Neuronal stem cell (in vitro differentiated cells): ENCODE results near the gene DMD.

ENCODE experiments used
- DNase-seq: peaks from one replicate; pipeline ENCODE4 v3.0.0-alpha.2; 2013; ENCODE audit warnings: low spot score
- H2AFZ ChIP-seq: one replicate; pipeline ENCODE4 v1.6.1; 2013; ENCODE audit warnings: mild to moderate bottlenecking, low read length, inconsistent platforms
- H2AK5ac ChIP-seq: 2 replicates; pipeline ENCODE4 v1.6.1; 2013; ENCODE audit warnings: low read depth, mild to moderate bottlenecking, inconsistent platforms, low read length, moderate library complexity, mixed read lengths
- H2BK120ac ChIP-seq: 2 replicates; pipeline ENCODE4 v1.6.1; 2013; ENCODE audit warnings: low read depth, mild to moderate bottlenecking, inconsistent platforms, low read length, moderate library complexity, mixed read lengths
- H2BK12ac ChIP-seq: one replicate; pipeline ENCODE4 v1.6.1; 2013; ENCODE audit warnings: low read length, inconsistent platforms
- H2BK15ac ChIP-seq: 2 replicates; pipeline ENCODE4 v1.6.1; 2013; ENCODE audit warnings: mild to moderate bottlenecking, low read length, inconsistent platforms, mixed read lengths
- H2BK5ac ChIP-seq: one replicate; pipeline ENCODE4 v1.6.1; 2013; ENCODE audit warnings: inconsistent platforms, mild to moderate bottlenecking, low read length, moderate library complexity
- H3K14ac ChIP-seq: one replicate; pipeline ENCODE4 v1.6.1; 2013; ENCODE audit warnings: low read length, inconsistent platforms
- H3K18ac ChIP-seq: 2 replicates; pipeline ENCODE4 v1.6.1; 2013; ENCODE audit warnings: low read length, inconsistent platforms
- H3K23ac ChIP-seq: 2 replicates; pipeline ENCODE4 v1.6.1; 2013; ENCODE audit warnings: low read depth, mild to moderate bottlenecking, mixed read lengths, low read length, inconsistent platforms; ENCODE audit not compliant: poor library complexity
- H3K27ac ChIP-seq: replicated peaks from 3 replicates; pipeline ENCODE4 v1.5.1; 2013; ENCODE audit warnings: low read length, inconsistent platforms
- H3K27me3 ChIP-seq, 3 experiments: 2 replicates each; pipeline ENCODE4 v1.6.1; 2013; ENCODE audit warnings: low read length in 3 of 3, mild to moderate bottlenecking in 2 of 3, inconsistent platforms in 1 of 3, low read depth in 1 of 3, mixed read lengths in 1 of 3, moderate library complexity in 1 of 3; ENCODE audit not compliant: control insufficient read depth in 3 of 3, insufficient read depth in 3 of 3
- H3K36me3 ChIP-seq, 2 donors: replicated peaks in 1 of 2; 2 replicates each; pipeline ENCODE4 v1.6.1; 2013; ENCODE audit warnings: low read length in 2 of 2; ENCODE audit not compliant: control insufficient read depth in 2 of 2, insufficient read depth in 2 of 2
- H3K4ac ChIP-seq: 2 replicates; pipeline ENCODE4 v1.6.1; 2013; ENCODE audit warnings: inconsistent platforms, mild to moderate bottlenecking, low read length, moderate library complexity
- H3K4me1 ChIP-seq, 2 donors: 1 replicate in 1 of 2; 2 replicates in 1 of 2; pipeline ENCODE4 v1.6.1; 2013; ENCODE audit warnings: low read length in 2 of 2, low read depth in 1 of 2; ENCODE audit not compliant: control insufficient read depth in 2 of 2, insufficient read depth in 1 of 2
- H3K4me2 ChIP-seq: one replicate; pipeline ENCODE4 v1.6.1; 2013; ENCODE audit warnings: mild to moderate bottlenecking, low read length, inconsistent platforms; ENCODE audit not compliant: insufficient read depth, poor library complexity, severe bottlenecking
- H3K4me3 ChIP-seq, 2 donors: 2 replicates each; pipeline ENCODE4 v1.5.1; 2013; ENCODE audit warnings: low read length in 2 of 2, mild to moderate bottlenecking in 2 of 2, inconsistent platforms in 1 of 2, moderate library complexity in 1 of 2
- H3K79me1 ChIP-seq: one replicate; pipeline ENCODE4 v1.6.1; 2013; ENCODE audit warnings: low read depth, mild to moderate bottlenecking, inconsistent platforms, low read length, moderate library complexity
- H3K9ac ChIP-seq: one replicate; pipeline ENCODE4 v1.6.1; 2013; ENCODE audit warnings: mild to moderate bottlenecking, low read depth, low read length, inconsistent platforms; ENCODE audit not compliant: poor library complexity
- H3K9me3 ChIP-seq, 2 donors: replicated peaks in 1 of 2; 2 replicates each; pipeline versions ENCODE3 to v1.6.1; 2013; ENCODE audit warnings: low read length in 2 of 2, mild to moderate bottlenecking in 2 of 2, inconsistent platforms in 1 of 2, low read depth in 1 of 2, mixed read lengths in 1 of 2, moderate library complexity in 1 of 2; ENCODE audit not compliant: control insufficient read depth in 2 of 2, insufficient read depth in 1 of 2
- H4K8ac ChIP-seq: one replicate; pipeline ENCODE4 v1.6.1; 2013; ENCODE audit warnings: low read depth, mild to moderate bottlenecking, inconsistent platforms, low read length, moderate library complexity
- H4K91ac ChIP-seq: one replicate; pipeline ENCODE4 v1.6.1; 2013; ENCODE audit warnings: low read length, low read depth, mild to moderate bottlenecking, inconsistent platforms; ENCODE audit not compliant: poor library complexity
- WGBS, 2 donors: extraction: QIAGEN DNeasy Blood & Tissue Kit; methylation state at CpG; one replicate each; pipeline ENCODE4 v1.1.7; 2013; ENCODE audit warnings: missing lambda C conversion rate in 2 of 2, mixed read lengths in 1 of 2; ENCODE audit not compliant: insufficient read length in 2 of 2, insufficient replicate concordance in 1 of 2; ENCODE audit errors: extremely low coverage in 2 of 2; 5-methylcytosine and 5-hydroxymethylcytosine counted together

Gene DMD

DNA sequence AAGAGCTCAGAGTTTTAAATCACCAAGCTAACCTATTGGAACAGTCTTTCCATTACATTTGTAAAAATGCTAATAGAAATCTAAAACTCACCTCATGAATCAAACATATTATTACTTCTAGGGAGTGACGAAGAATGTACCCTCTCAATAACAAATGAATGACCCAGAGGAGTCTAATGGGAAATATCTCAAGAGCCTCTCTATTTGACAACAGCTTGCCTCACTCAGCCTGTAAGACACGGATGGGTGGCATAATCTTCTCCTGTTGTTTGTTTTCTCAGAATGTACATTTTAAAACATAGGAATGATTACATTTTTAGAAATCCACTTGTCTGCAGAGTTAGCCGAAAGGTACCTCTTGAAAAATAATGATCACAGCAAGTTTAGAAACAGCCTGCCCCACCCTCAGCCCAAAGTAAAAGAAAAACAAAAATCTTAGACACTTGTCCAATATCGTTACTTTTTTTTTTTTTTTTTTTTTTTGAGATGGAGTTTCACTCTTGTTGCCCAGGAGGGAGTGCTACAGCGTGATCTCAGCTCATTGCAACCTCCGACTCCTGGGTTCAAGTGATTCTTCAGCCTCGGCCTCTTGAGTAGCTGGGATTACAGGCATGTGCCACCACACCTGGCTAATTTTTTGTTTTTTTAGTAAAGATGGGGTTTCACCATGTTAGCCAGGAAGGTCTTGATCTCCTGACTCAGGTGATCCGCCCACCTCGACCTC lies 1955.9 kb downstream of the DMD start:
- no peak overlapping the region for H2AK5ac ChIP-seq
- no peak overlapping the region for H4K91ac ChIP-seq
- no peak overlapping the region for H3K18ac ChIP-seq
- no peaks in the 10 kb centered on the region for H3K4me1 ChIP-seq
- no peak overlapping the region for H2BK15ac ChIP-seq
- no peak overlapping the region for H3K4ac ChIP-seq
- H3K9ac ChIP-seq = no peak overlapping the region
- H3K79me1 ChIP-seq = no peaks in the 10 kb centered on the region
- WGBS, 2 donors = no CpG with 5 or more reads among the region's 9 CpGs
- H3K27ac ChIP-seq = no peak overlapping the region
- no peak for DNase-seq
- no peak overlapping the region for H3K23ac ChIP-seq
- H3K27me3 ChIP-seq = no peaks in the 10 kb centered on the region
- no peak overlapping the region for H2BK12ac ChIP-seq
- no peak overlapping the region for H4K8ac ChIP-seq
- no peak overlapping the region for H3K14ac ChIP-seq
- H2BK5ac ChIP-seq = no peak overlapping the region
- H3K36me3 ChIP-seq = peaks cover 0 to 4% of the 10 kb centered on the region in 2 donors
- H3K4me3 ChIP-seq = no peak overlapping the region
- H2AFZ ChIP-seq = no peak overlapping the region
- no peak overlapping the region for H3K4me2 ChIP-seq
- no peak overlapping the region for H2BK120ac ChIP-seq
- no peaks in the 10 kb centered on the region for H3K9me3 ChIP-seq

DNA sequence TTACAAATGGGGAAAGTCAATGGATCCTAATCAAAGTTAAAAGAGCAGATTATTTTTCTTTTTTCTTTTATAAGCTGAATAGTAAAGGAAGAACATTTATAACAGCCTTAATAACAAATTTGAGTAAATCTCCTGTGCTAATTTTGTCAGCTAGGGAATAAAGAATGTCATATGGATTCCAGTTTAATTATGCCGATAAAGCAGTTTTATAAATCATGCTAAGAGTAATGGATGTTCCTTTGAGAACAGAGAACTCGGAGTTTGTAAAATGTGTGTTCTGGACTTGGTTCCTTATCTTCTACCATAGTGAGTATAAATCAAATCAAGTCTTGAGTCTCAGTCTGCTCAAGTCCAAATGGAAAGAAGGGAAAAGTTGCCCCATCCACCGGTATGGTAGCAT lies 1959.2 kb downstream of the DMD start:
- no peak overlapping the region for H2BK5ac ChIP-seq
- DNase-seq = no peak
- no peak overlapping the region for H2AFZ ChIP-seq
- H3K4me3 ChIP-seq = no peak overlapping the region
- H3K18ac ChIP-seq = no peak overlapping the region
- H3K27ac ChIP-seq = no peak overlapping the region
- no peak overlapping the region for H4K91ac ChIP-seq
- WGBS, 2 donors = no CpG with 5 or more reads among the region's 3 CpGs
- no peak overlapping the region for H3K23ac ChIP-seq
- no peak overlapping the region for H3K4me2 ChIP-seq
- H3K36me3 ChIP-seq = peaks cover 0 to 3% of the 10 kb centered on the region in 2 donors
- no peak overlapping the region for H3K9ac ChIP-seq
- H2BK15ac ChIP-seq = no peak overlapping the region
- no peaks in the 10 kb centered on the region for H3K79me1 ChIP-seq
- H2BK12ac ChIP-seq = no peak overlapping the region
- no peaks in the 10 kb centered on the region for H3K4me1 ChIP-seq
- H4K8ac ChIP-seq = no peak overlapping the region
- H3K14ac ChIP-seq = no peak overlapping the region
- H3K9me3 ChIP-seq = no peaks in the 10 kb centered on the region
- no peak overlapping the region for H2AK5ac ChIP-seq
- H3K27me3 ChIP-seq = no peaks in the 10 kb centered on the region
- no peak overlapping the region for H3K4ac ChIP-seq
- H2BK120ac ChIP-seq = no peak overlapping the region

DNA sequence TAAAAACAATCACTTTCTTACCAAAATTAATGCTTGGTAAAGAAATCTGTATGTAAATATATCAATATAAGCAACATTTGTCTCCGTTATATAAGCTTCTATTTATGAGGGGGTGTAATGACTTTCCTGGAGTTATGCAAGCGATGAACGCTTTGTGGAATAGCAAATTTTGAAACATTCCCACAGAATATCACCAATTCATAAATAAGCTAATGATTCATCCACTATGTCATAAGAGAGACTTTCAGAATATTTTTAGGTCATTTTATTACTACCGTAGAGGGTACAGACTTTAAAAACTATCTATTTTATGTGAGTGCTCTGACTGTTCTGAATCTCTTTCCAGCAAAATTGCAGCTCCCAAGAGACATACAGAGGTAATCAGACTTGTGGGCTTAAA lies 1960.0 kb downstream of the DMD start:
- no peak for DNase-seq
- no peaks in the 10 kb centered on the region for H3K9me3 ChIP-seq
- no peak overlapping the region for H3K27ac ChIP-seq
- H3K14ac ChIP-seq = no peak overlapping the region
- no peak overlapping the region for H3K9ac ChIP-seq
- no peak overlapping the region for H3K4me2 ChIP-seq
- no peaks in the 10 kb centered on the region for H3K79me1 ChIP-seq
- H4K8ac ChIP-seq = no peak overlapping the region
- no peak overlapping the region for H3K23ac ChIP-seq
- H3K4ac ChIP-seq = no peak overlapping the region
- H3K4me1 ChIP-seq = no peaks in the 10 kb centered on the region
- H2BK120ac ChIP-seq = no peak overlapping the region
- H4K91ac ChIP-seq = no peak overlapping the region
- H2BK15ac ChIP-seq = no peak overlapping the region
- H3K18ac ChIP-seq = no peak overlapping the region
- H3K4me3 ChIP-seq = no peak overlapping the region
- H2AK5ac ChIP-seq = no peak overlapping the region
- H2BK5ac ChIP-seq = no peak overlapping the region
- WGBS, 2 donors = no CpG with 5 or more reads among the region's 4 CpGs
- no peaks in the 10 kb centered on the region for H3K27me3 ChIP-seq
- H2BK12ac ChIP-seq = no peak overlapping the region
- no peaks in the 10 kb centered on the region for H3K36me3 ChIP-seq
- H2AFZ ChIP-seq = no peak overlapping the region

DNA sequence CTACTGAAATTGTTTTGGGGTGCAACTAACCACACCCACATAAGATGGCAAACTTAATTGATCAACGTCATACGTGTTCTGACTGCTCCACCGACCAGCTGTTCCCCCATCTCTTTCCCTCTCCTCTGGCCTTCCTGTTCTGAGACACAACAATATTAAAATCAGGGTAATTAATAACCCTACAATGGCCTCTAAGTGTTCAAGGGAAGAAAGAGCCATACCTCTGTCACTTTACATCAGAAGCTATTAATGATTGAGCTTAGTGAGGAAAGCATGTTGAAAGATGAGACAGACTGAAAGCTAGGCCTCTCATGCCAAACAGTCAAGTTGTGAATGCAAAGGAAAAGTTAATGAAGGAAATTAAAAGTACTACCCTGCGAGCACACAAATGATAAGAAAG lies 1965.6 kb downstream of the DMD start:
- H2AK5ac ChIP-seq = no peak overlapping the region
- DNase-seq = no peak
- no peak overlapping the region for H3K27ac ChIP-seq
- no peak overlapping the region for H2BK5ac ChIP-seq
- H3K14ac ChIP-seq = no peak overlapping the region
- no CpG with 5 or more reads among the region's 4 CpGs for WGBS, 2 donors
- no peak overlapping the region for H2BK15ac ChIP-seq
- no peak overlapping the region for H3K4ac ChIP-seq
- H3K23ac ChIP-seq = no peak overlapping the region
- no peak overlapping the region for H3K4me3 ChIP-seq
- no peaks in the 10 kb centered on the region for H3K4me1 ChIP-seq
- H3K4me2 ChIP-seq = no peak overlapping the region
- no peaks in the 10 kb centered on the region for H3K36me3 ChIP-seq
- no peak overlapping the region for H4K91ac ChIP-seq
- H3K79me1 ChIP-seq = no peaks in the 10 kb centered on the region
- H2BK120ac ChIP-seq = no peak overlapping the region
- no peak overlapping the region for H3K18ac ChIP-seq
- H4K8ac ChIP-seq = no peak overlapping the region
- no peaks in the 10 kb centered on the region for H3K27me3 ChIP-seq
- no peak overlapping the region for H2AFZ ChIP-seq
- no peaks in the 10 kb centered on the region for H3K9me3 ChIP-seq
- H2BK12ac ChIP-seq = no peak overlapping the region
- no peak overlapping the region for H3K9ac ChIP-seq
